GM08714 (cell line): Measurements from ENCODE around the gene KCNH2.

ENCODE experiments used
- H3K4me3 ChIP-seq: fragments of 200-500 bp; sonication (Bioruptor generic); 2 replicates; pipeline ENCODE4 v1.5.1; 2014; ENCODE audit warnings: mild to moderate bottlenecking, low read length, inconsistent platforms
- ZNF274 ChIP-seq: IDR thresholded peaks from 2 replicates; pipeline ENCODE4 v1.6.1; 2012; ENCODE audit warnings: mild to moderate bottlenecking, low read depth, low read length

Gene KCNH2

DNA sequence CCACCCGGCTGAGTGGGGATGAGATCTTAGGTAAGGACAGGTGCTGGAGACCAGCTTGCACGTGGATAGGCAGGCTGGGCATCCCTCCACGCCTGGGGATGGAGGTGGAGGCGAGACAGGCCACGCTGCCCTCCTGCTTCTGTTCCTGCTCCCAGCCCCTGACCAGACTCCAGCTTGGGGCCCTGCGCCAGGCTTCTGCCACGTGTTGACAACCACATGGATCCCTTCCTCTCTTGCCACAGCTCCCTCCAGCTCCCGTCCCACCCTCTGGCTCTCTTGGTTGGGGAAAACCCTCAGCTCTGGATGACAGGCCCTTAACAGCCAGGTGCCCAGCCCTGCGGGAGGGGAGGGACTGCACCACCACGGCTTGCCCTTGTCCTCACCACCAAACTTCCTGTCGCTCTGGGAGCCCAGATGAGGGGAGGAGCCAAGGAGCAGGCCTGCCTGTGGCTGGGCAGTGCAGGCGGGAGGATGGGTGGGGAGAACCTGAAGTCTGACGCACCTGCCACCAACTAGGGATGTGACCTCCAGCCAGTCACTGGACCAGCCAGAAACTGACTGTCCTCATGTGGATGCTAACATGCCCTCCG lies 36.0 kb downstream of the KCNH2 start:
- no peak for TF ChIP-seq ZNF274

DNA sequence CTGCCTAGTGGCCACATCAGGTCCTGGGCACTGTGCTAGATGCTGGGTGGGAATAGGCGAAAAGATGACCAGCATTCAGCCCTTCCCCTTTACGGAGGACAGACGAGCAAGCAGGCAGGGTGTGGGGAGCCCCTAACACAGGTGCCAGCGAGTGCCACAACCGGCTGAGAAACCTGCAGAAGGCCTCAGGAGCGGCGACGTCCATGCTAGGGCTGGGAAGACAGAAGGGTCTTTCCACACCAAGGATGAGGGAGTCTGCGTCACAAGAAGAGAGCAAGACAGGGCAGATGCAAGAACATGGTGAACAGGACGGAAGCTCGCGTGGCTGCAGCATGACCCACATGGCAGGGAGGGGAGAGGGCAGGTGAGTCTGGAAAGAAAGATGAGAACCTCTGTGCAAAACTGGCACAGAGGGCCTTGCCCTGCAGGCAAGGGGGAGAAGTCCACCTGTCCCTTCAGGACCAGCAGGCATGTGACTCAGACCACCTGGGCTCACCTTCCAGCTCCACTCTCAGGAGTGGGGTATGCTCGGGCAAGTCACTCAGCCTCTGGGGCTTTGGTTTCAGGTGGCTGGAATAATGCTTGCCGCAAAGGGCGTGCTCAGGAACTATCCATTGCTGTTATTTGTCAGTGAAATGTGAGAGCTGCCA lies 36.6 kb downstream of the KCNH2 start:
- no peak overlapping the region for H3K4me3 ChIP-seq
- TF ChIP-seq ZNF274: no peak

More for the DNA sequence above, 36.0 kb downstream of the KCNH2 start:
- H3K4me3 ChIP-seq: no peak overlapping the region

DNA sequence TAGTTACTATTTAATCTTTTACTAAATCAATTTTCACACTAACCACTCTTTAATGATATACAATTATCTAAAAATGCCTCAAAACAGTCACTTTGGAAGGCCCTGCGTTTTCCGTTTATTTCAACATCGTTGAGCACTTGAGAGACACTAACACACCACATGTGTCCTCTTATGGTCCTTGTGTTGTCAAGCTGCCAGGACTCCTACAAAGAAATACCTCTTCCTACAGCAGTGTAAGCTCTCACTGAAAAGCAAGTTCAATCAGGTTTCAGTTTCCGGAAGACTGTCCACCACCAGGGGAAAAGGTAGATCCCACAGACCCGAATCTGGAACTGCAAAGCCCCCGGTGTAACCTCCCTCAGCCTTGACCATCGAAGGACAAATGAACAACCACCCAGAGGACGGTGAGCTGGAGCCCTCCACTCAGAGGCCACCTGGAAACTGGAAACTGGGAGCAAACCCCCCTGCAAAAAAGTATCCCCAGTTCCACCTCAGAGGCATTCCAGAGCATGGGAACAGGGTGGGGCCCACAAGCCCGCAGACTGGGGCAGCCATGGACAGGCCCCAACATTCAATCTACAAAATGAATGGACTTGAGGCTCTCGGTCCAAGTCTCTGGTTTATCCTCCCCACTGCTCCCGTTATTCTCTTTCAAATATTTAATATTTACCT lies 37.6 kb downstream of the KCNH2 start:
- no peak for TF ChIP-seq ZNF274
- H3K4me3 ChIP-seq: no peak overlapping the region

DNA sequence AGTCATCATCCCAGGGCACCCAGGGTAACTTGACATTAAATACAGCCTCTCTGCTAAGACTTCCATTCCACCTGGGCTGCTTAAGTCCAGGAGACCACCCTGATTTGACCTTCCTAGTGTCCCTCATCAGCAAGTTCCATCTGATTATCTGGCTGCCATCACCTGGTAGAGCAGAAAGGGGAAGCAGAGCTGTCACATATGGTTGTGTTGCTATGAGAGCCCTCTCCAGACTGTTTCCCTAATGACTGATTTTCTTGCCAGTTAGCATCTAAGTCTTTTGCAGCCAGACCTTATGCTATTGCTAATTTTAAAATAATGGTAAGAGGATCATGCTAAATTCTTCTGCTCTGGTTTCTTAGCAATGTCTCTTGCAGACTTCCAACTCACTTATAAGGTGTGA lies 38.7 kb downstream of the KCNH2 start:
- H3K4me3 ChIP-seq: no peak overlapping the region
- TF ChIP-seq ZNF274: no peak

DNA sequence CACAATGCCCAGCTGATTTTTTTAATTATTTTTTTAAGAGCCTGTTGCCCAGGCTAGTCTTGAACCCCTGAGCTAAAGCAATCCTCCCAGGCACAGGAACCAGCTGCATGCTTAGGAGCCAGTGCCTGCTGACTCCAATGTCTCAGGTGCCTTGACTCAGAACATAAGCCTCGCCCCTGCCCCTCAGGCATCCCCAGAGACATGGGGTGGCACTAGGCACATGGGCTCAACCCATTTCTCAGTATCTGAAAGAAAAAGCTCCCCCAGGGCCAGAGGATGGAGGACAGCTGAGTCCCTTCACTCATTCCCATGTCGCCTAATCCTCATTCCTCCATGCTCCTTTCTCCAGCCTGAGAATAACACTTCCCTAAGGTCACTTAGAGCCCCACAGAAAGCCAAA lies 39.1 kb downstream of the KCNH2 start:
- H3K4me3 ChIP-seq: no peak overlapping the region
- TF ChIP-seq ZNF274: no peak

DNA sequence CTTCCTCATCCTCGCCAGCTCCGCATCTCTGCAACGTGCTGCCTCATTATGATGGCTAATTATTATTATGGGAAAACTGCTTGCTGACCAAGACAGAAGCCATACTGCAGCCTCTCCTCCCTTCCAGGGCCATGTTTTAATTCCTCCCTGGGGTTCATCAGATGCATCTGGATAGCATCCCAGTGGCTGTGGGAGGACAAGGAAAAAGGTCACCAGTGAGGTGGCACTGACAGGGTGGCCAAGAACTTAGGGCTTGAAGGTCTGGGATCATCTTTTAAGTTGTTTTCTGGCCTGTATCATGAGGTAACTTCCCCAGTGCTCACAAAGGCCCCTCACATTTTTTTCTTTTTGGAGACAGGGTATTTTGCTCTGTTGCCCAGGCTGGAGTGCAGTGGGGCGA lies 39.6 kb downstream of the KCNH2 start:
- H3K4me3 ChIP-seq: no peak overlapping the region
- no peak for TF ChIP-seq ZNF274

DNA sequence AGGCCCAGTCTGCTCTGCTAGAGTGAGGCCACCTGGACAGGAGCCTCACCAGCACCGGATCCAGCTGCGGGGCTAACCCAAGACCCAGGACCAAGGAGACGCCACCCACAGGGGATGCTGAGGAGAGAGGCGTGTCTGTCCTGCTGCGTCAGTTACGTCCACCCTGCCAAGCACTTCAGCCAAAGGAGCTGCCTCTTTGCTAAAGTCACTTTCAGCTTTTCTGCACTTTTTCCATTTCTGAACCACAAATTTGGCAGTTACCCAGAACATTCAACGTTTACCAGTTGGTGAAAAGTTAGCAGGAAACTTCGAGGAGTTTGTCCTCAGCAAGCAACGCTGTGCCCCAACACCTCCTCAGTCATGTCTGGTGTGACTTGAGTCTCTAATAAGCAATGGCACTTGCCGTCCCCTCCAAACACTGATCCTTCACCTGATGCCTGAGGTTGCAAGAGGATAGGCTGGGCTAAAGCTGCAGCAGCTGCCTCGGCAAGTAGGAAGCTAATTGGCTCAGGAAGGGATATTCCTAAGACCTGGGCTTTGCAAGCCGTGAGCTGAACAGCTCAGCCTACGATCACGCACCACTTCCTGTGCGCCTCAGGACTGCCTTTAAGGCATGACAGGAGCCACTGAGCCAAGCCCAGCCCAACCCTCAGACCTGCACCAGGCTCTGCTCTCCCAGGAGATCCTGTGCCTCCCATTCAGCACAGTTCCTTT lies 40.1 kb downstream of the KCNH2 start:
- no peak for TF ChIP-seq ZNF274
- H3K4me3 ChIP-seq: no peak overlapping the region

DNA sequence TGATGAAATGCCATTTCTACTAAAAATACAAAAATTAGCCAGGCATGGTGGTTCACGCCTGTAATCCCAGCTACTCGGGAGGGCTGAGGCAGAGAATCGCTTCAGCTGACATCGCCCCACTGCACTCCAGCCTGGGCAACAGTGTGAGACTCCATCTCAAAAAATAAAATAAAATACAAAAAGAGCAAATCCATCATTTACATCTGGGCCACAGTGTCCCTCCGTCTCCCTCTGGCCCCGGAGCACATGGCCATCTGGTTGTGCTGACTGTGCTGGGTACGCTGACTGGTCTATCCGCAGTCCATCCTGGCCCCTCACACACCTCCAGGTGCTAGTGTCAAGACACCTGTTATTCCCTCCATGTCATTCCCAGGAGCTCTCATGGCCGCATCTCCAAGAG lies 42.1 kb downstream of the KCNH2 start:
- no peak for TF ChIP-seq ZNF274
- H3K4me3 ChIP-seq: no peak overlapping the region

DNA sequence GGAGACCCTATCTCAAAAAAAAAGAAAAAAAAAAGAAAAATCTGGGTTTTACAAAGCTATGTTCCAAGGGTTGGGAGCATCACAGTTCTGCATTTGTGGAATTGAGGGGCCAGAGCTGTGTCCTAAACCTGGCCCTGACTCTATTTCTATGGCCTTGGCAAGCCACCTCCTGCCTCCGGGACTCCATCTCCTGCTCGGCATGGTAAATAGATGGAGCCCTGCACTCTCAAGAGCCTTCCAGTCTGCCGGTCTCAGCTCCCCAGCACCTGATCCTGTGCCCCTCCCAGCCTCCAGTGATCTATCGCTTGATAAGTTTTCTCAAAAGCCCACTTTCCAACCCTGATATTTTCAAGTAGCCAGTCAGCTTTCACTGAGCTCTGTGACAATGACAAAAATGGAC lies 43.0 kb downstream of the KCNH2 start:
- H3K4me3 ChIP-seq: no peak overlapping the region
- TF ChIP-seq ZNF274: no peak

DNA sequence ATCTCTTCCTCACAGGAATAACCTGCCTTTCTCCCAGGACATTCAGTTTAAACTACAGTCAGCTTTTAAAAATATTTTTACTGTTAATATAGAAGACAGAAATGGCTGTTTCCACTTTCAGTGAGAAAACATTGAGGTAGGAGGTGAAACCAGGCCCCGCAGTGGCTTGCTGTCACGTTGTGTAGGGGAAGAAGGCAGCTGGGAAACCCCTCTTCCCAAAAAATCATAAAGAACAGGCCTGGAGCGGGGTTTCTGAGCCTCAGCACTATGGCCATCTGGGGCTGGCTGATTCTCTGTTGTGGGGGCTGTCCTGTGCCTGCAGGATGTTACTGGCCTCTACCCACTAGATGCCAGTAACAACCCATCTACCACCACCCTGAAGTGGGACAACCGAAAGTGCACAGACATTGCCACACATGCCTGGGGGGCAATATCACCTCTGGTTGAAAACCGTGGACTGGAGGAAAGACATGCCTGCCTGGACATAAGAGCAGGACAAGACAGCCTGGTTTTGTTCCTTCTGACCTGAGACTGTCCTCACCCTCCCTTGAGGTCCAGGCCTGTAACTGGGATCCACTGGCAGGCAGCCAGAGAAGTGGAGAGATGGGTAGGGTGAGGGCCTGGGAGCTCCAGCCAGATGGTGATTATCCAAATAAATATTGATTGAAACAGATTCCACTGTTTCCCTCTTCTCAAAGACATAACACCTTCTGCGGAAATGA lies 43.9 kb downstream of the KCNH2 start:
- no peak overlapping the region for H3K4me3 ChIP-seq
- TF ChIP-seq ZNF274: no peak

DNA sequence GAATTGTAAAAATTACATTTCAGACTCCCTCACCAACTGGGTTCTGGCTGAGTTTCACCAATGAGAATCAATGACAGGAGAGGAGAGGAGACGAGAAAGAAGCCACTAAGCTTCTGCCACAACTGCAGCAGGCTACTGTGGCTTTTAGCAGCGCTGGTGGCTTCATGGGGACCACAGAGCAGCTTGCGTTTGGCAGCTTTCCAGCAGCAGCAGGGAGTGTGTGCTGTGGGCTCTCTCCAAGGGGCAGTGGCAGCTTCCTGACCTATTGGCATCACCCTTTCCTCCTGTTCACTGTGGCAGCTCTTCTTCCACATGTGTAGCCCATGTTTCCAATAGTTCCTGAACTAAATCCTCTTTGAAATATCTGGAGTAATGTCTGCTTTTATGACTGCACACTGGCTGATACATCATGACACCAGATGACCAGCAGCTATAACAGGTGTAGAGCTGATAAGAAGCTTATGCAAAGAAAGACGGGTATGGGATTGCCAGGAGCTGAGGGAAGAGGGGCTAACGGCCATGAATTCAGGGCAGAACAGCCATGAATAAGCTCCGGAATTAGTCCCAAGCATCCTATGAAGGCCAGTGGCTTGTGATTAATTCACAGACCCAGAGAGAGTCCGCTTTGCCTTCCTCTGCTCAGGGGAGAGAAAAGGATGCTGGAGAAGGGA lies 46.8 kb downstream of the KCNH2 start:
- no peak overlapping the region for H3K4me3 ChIP-seq
- no peak for TF ChIP-seq ZNF274

DNA sequence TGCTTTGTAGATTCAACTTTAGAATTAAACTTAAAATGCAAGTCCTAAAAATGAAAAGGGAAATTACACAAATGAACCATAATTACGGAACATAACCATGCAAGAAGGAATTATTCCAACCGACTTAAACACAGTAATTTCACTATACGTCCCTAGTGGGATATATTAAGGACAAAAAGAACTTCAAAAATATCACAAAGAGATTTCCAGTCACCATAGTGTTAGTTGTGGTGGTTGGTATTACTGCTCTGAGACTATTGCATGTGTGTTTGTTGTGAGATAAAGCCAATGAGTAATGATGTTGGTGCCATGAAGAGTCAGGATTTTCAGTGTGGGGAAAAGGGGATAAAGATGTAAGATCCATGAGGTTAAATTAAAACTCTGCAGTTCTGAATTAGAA lies 49.6 kb downstream of the KCNH2 start:
- H3K4me3 ChIP-seq: no peak overlapping the region
- TF ChIP-seq ZNF274: no peak

DNA sequence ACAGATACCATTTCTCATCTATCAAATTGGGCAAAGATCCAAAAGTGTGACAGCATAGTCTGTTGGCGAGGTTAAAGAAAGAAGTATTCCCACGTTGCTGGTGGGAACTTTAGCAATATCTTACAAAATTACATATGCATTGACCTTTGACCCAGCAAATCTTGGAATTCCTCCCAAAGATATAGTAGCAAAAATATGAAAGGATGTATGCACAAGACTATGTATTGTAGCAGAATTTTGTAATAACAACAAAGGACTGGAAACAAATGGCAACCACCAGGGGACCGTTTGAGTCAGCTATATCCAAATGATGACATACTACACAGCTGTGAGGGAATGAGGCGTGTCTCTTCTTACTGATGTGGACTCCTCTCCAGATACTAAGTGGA lies 50.2 kb downstream of the KCNH2 start:
- no peak for TF ChIP-seq ZNF274
- H3K4me3 ChIP-seq: no peak overlapping the region

DNA sequence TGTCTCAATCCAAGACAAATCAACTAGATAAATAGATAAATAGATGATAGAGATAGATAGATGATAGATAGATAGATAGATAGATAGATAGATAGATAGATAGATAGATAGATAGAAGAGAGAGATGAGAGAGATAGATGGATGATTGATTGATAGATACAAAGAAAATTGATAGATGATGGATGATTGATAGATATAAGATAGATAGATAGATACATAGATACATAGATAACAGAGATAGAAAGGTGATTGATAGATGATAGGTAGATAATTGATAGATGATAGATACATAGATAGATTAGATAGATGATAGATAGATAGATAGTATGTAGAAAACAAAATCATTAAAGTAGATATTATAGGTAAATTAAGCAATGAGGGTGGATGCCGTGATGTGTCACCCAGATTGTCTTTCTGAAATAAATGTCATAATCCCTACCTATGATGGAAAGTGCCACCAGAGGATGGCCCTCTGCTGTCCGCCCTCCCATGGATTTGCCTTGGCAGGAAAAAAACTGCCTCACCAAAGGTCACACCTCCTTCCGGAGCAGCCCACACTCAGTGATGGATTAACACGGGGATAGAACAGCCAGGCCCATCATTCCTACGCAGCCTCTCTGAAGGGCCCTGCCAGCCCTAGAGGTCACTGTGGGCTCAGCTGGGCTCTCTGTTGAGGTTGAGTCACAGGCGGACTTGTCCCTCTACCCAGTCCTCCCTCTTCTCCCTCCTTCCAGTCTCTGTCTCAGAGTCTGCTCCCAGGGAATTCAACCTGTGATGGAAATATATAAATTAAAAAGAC lies 50.8 kb downstream of the KCNH2 start:
- TF ChIP-seq ZNF274: no peak
- no peak overlapping the region for H3K4me3 ChIP-seq
